Measurements from ENCODE around the gene TNK2.
A peak's percentile ranks its signal among the peaks of the same experiment; 100 is the strongest.
"Not testable (repeated sequence)": the region's sequence is repeated elsewhere in the genome, so short reads cannot be mapped to it uniquely, and the experiment has no call there.

TNK2 gene

DNA sequence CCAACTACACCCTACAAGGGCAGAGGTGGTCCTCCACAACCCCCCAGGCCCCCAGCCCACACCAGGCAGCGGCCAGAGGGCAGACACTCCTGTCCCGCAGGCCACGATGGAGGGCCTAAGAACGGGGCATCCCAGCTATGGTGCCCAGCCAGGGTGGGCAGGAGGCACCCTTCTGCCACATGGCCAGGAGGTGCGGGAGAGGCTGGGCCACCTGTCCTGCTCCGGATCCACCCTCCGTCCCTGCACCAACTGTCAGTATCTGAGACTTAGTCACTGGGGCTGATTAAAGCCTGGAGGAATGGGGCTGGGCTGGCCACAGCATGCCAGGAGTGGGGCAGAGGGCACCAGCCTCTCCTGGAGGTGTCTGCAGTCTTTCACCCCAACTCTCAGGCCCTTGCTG, 37.9 kb downstream of the TNK2 start:
- DNase-seq (ENCODE audit: low spot score), result no peak

- no peak for DNase-seq (ENCODE audit: low spot score)
Measured at GRCh38 chr3:195869413-195870001, 38.8 kb downstream of the TNK2 start.

DNA sequence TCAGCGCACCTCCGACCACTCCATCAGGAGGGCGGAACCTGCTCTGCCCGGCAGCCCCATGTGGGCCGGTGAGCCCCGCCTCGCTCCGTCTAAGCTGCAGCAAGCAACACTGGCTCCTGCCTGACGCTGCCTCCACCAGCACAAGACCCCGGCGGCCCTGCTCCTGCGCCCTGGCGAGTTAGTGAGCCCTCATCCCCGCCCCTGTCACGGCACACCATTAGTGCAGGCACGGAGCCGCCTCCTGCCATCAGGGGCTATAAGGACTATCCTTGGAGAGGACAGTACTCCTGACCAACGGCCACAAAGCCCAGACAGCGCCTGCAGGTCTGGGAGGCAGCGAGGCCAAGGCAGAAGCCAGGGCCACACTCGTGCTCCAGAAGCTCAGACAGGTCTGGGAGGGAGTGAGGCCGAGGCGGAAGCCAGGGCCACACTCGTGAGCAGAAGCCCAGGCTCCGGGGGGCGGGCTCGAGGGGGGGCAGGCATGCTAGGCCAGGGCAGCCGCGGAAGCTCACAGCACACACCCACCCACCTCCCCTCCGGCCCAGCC, 39.4 kb downstream of the TNK2 start:
- DNase-seq (ENCODE audit: low spot score), result no peak

- no peak for DNase-seq (ENCODE audit: low spot score)
Measured at GRCh38 chr3:195868336-195868865, 40.0 kb downstream of the TNK2 start.

DNA sequence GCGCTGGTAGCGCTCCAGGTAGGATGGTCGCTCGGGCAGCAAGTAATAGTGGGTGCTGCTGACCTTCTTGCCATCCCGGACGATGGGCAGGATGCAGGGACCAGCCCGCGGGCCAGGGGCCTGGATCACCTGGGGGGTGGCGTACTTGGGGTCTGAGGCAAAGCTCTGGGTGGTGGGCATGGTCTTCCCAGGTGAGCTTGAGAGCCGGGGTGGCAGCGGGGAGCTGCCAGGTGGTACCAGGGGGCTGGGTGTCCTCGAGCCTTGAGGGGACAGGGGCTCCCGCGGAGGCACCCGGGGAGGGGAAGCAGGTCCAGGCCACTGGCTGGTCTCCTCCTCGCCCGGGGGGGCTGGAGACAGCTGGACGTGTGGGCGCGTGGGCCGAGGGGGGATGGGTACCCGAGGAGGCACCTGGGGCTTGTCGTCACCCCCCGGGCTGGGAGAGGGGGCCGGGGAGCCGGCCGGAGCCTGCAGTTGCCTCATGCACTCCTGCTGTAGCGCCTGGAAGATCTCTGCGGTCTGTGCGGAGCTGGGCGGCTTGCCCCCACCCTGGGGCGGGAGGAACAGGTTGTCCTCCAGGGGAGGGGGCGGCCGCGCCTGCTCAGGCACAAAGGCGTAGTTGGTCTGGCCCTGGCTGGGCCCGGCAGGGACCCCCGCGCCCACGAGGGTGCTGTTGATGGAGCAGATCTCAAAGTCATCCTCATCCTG, 40.6 kb downstream of the TNK2 start:
- DNase-seq (ENCODE audit: low spot score), result no peak

DNA sequence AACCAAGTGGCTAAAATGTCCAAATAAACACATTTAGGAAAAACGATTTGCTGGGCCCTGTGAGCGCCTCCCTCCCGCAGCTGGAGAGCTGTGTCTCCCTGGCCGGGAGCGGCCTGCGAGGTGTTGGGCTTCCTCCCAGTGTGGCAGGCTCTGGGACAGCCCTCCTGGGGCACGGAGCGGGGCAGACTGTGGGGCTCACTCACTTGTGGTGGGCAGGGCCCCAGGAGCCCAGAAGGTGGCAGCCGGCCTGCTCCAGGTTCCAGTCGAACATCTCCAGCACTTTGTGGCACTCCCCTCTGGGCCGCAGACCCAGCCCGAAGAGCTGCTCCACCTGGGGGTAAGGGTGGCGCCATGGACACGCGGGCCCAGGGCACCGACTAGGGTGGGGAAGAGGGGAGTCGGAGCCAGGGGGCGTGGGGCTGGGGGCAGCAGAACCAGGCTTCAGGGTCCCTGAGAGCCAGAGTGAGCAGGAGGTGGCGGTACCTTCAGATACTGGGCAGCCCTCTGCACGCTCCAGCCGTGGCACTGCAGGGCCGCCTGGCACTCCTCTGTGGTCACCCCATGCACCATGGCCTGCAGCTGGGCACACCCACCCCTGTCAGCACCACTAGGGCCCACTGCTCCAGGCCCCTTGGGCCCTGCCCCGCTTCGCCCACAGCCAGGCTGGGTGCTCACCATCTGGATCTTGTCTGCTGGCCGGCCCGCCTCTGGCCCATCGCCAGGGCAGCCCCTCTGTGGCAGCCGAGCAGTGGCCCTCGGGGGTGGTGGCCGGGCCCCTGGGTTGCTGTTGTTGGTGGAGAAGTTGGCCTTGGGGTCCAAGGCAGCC, 41.5 kb downstream of the TNK2 start:
- no peak for DNase-seq (ENCODE audit: low spot score)

- DNase-seq (ENCODE audit: low spot score), result no peak
Measured at GRCh38 chr3:195865752-195866151, 42.6 kb downstream of the TNK2 start.

GRCh38 chr3:195863121-195864061, 45.0 kb downstream of the TNK2 start:
- peak; percentile 93 for DNase-seq (ENCODE audit: low spot score)

DNA sequence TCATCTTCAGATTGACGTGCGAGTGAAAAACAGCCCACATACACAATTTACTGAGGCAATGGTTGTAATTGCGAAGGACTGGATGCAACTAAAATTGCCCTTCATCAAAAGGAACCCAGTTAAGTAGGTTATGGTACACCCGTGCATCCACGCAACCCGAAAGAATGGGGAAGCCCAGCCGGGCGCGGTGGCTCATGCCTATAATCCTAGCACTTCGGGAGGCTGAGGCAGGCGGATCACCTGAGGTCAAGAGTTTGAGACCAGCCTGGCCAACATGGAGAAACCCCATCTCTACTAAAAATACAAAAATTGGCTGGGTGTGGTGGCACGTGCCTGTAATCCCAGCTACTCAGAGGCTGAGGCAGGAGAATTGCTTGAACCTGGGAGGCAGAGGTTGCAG, 46.0 kb downstream of the TNK2 start:
- DNase-seq (ENCODE audit: low spot score), result not testable (repeated sequence)

DNA sequence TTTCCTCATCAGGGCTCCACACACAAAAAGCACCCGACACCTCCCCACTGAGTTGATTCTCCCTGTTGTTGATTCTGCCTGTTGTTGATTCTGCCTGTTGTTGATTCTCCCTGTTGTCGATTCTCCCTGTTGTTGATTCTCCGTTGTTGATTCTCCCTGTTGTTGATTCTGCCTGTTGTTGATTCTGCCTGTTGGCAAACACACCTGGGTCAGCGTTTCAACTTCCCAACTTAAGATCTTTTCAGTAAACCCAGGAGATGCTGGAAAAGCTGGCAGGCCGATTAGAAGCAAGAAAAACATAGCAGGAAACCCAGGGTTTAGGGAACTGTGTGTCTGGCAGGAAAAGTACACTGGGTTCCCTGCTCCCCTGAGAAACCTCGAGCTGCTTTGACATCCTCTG, 47.9 kb downstream of the TNK2 start:
- no peak for DNase-seq (ENCODE audit: low spot score)

DNA sequence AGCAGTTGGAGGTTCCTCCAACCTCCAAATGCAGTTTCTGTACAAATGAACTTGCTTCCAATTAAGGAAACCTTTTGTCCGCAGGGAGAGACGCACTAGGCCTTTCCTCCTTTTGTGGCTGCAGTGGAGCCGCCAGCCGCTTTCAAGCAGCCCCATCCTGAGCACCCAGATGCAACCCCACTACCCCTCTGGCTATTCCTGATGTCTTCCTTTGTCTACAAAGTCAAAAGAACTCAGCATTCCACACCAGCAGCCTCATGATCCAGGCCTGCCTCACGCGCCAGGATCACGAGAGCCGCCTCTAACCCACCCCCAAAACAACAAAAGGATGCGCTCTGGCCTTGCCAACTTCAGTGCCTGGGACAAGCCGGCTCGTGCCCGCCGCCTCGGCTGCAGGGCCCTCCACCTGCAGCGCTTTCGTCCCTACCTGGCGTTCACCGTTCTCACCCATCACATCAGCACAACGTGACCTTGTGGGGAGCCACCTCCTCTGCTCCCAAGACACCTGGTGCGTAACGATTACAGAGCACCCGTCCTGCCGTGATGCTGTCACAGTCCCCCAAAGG, 48.4 kb downstream of the TNK2 start:
- DNase-seq (ENCODE audit: low spot score), result no peak

DNA sequence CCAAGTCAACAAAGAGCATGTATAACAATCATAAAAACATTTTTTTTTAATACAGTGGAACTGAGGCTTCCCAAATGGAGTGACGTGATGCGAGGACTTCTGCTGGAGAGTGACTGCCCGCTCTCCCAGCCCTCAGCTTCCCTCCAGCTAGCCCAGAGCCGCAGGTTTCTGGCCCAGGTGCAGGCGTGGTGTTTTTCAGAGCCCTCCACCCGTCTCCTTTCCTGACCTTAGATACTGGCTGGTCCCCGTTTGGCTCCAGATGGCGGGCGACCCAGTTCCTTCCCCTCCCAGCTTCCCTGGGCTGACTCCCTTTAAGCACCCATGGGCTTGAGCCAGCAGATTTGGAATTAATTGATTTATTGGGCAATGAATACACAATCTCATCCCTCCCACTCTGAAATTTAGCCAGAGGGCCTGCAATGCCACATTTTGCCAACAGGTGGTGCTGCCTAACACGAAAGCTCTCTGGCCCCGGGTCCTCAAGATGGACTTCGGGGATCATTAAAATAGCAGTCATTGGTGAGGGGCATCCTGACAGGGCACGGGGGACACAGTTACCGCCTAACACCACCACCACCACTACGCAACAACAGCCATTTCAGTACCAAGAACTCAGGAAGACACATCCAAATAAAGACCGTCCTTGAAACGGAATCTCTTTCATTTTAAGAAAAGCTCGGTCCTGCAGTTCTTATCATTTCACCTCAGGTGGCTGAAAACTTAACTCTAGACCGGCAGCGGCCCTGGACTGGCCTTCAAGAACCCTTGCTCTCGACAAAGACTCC, 49.1 kb downstream of the TNK2 start:
- peak; percentile 94 for DNase-seq (ENCODE audit: low spot score)

- no peak for DNase-seq (ENCODE audit: low spot score)
Measured at GRCh38 chr3:195856410-195857084, 51.8 kb downstream of the TNK2 start.

DNA sequence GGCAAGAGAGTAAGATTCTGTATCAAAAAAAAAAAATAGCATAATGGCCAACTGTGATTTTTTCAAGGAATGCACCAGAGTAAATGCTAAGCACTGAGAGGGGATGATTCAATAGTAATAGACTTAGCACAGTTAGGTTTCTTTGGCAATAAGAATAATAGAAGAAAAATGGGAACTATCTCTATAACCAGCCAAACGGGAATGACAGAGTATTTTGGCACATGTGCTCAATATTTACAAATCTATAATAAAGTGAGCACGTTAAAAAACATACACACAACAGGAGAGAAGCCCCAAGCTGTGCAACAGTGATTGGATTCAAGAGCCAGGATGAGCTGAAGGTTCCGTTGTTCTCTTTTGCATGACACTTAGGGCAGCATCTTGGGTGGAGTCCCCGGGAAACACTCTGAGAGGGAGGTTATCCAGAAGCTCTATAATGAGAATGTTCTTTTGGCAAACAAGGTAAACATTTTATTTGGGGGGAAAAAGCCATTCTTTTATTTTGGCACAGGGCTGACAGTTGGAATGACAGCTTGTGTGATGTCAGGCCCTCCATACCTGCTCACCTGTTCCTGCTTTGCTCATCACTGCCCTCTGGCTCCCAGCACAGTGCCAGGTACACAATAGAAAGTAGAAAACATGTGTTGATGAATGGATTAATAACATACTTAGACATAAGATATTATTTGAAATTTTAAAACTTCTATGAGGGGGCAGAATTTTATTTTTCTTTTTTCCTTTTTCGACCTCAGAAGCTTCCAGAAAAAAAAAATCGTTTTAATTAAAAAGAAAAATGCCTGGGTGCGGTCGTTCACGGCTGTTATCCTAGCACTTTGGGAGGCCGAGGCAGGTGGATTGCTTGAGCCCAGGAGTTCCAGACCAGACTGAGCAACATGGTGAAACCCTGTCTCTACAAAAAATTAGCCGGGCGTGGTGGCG, 52.6 kb downstream of the TNK2 start:
- no peak for DNase-seq (ENCODE audit: low spot score)

- DNase-seq (ENCODE audit: low spot score), result no peak
Measured at GRCh38 chr3:195854628-195855294, 53.6 kb downstream of the TNK2 start.

DNA sequence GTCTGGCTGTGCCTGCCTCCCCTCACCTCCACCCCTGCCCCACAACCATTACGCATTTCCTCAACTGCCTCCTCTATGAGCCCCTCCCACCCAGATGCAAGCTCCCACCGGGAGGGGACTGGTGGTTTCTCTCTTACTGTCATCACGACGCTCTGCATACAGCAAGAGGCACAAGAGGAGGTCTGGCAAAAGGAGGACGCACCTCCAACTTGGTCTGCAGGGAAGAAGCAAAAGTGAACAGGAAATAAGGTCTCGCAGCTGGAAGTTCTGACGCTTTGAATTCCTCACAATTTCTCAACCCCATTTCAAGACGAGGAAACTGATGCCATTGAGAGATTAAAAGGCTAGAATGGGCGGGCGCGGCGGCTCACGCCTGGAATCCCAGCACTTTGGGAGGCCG, 54.4 kb downstream of the TNK2 start:
- DNase-seq (ENCODE audit: low spot score), result no peak

- DNase-seq (ENCODE audit: low spot score), result no peak
Measured at GRCh38 chr3:195853036-195853435, 55.3 kb downstream of the TNK2 start.
